HepG2 (cell line): ENCODE data around the gene ACOXL. TPM values are rescaled to one million over a fixed set of nuclear protein-coding genes. Genes with fewer than 3 reads are reported as not detected.

ENCODE experiments used
- ATAC-seq: fragments of 200-7000 bp; cut with Tn5 transposase; 3 replicates; pipeline ENCODE4 v1.9.1; 2020; ENCODE audit warnings: mild to moderate bottlenecking, moderate library complexity
- BruUV-seq: library from RNA; stranded (reverse); fragments of 400-500 nt; replicated peaks from 2 replicates; lab custom pipeline; 2021; lab: Mats Ljungman, UMichigan
- CTCF ChIA-PET: fragments of 300-600 bp; formaldehyde crosslinking; extraction: SDS; loops from one replicate; lab custom pipeline; 2021; ENCODE audit warnings: low total read pairs, inconsistent platforms, low intra/inter-chr PET ratio; lab: Yijun Ruan, JAX
- POLR2A ChIA-PET: fragments of 350-600 bp; sonication (Branson Sonifier 250); formaldehyde crosslinking; loops from one replicate; lab custom pipeline; 2020; ENCODE audit warnings: antibody characterized with exemption, inconsistent platforms; lab: Yijun Ruan, JAX
- DNase-seq: peaks from one replicate; pipeline ENCODE4 v3.0.0-alpha.2; 2015; ENCODE audit warnings: low spot score
- FAIRE-seq: peaks from 3 replicates; lab custom pipeline; 2011; peaks lifted over from hg19 to GRCh38; lab: Jason Lieb, UNC
- H2AFZ ChIP-seq: one replicate; pipeline ENCODE4 v1.6.1; 2011; ENCODE audit warnings: low read length, inconsistent platforms
- H3K27ac ChIP-seq: fragments of 300-600 bp; 3 replicates; pipeline ENCODE4 v1.8.0; 2011; ENCODE audit warnings: mixed run types, mild to moderate bottlenecking, mixed read lengths, low read length, inconsistent platforms; ENCODE audit not compliant: insufficient read depth; ENCODE audit errors: extremely low read length
- H3K27me3 ChIP-seq, 2 experiments: fragments of 200-600 bp in 1 of 2; 2 replicates in 1 of 2; 3 replicates in 1 of 2; pipeline versions ENCODE4 v1.6.0 to v1.8.0; 2011; ENCODE audit warnings: low read length in 2 of 2, mild to moderate bottlenecking in 2 of 2, moderate library complexity in 2 of 2, inconsistent platforms in 1 of 2; ENCODE audit not compliant: insufficient read depth in 2 of 2, control insufficient read depth in 1 of 2
- H3K36me3 ChIP-seq, 2 experiments: fragments of 200-600 bp in 1 of 2; replicated peaks in 1 of 2; 2 replicates in 1 of 2; 3 replicates in 1 of 2; pipeline versions ENCODE4 v1.5.1 to v1.8.0; 2011; ENCODE audit warnings: low read length in 2 of 2, inconsistent platforms in 1 of 2; ENCODE audit not compliant: insufficient read depth in 2 of 2, control insufficient read depth in 1 of 2
- H3K4me1 ChIP-seq: 2 replicates; pipeline ENCODE4 v1.5.1; 2012; ENCODE audit warnings: low read length, inconsistent platforms; ENCODE audit not compliant: insufficient read depth
- H3K4me2 ChIP-seq: 2 replicates; pipeline ENCODE4 v1.6.0; 2011; ENCODE audit warnings: low read depth, low read length, inconsistent platforms
- H3K4me3 ChIP-seq, 3 experiments: fragments of 200-600 bp in 1 of 3; sonication (generic), shearing (Covaris generic) in 1 of 3; replicated peaks in 1 of 3; 2 replicates each; pipeline ENCODE4 v1.5.1; 2011 to 2016; ENCODE audit warnings: low read length in 3 of 3, inconsistent platforms in 2 of 3, low read depth in 2 of 3, mild to moderate bottlenecking in 2 of 3, control low read depth in 1 of 3, mixed read lengths in 1 of 3; ENCODE audit not compliant: insufficient read depth in 1 of 3
- H3K79me2 ChIP-seq: one replicate; pipeline ENCODE4 v1.6.1; 2011; ENCODE audit warnings: low read length, inconsistent platforms; ENCODE audit not compliant: insufficient read depth
- H3K9ac ChIP-seq: 2 replicates; pipeline ENCODE4 v1.6.0; 2011; ENCODE audit warnings: mild to moderate bottlenecking, low read depth, low read length, inconsistent platforms; ENCODE audit not compliant: insufficient read depth
- H3K9me3 ChIP-seq: 2 replicates; pipeline ENCODE4 v1.5.1; 2012; ENCODE audit warnings: mild to moderate bottlenecking, low read length
- H4K20me1 ChIP-seq: 2 replicates; pipeline ENCODE4 v1.6.0; 2011; ENCODE audit warnings: inconsistent platforms, mild to moderate bottlenecking, low read length, moderate library complexity; ENCODE audit not compliant: insufficient read depth
- ADNP ChIP-seq: sonication (generic); formaldehyde crosslinking; IDR thresholded peaks from 2 replicates; pipeline ENCODE4 v1.4.0; 2020; ENCODE audit warnings: missing genetic modification reagents
- MED13 ChIP-seq: sonication (generic); formaldehyde crosslinking; IDR thresholded peaks from 2 replicates; pipeline ENCODE4 v1.5.0; 2020; ENCODE audit warnings: missing genetic modification reagents
- NFYC ChIP-seq: IDR thresholded peaks from 2 replicates; pipeline ENCODE4 v1.6.1; 2016; ENCODE audit warnings: missing genetic modification reagents, missing compliant biosample characterization
- PHF8 ChIP-seq: sonication (generic); formaldehyde crosslinking; IDR thresholded peaks from 2 replicates; pipeline ENCODE4 v1.5.0; 2020; ENCODE audit warnings: missing genetic modification reagents
- POLR2AphosphoS5 ChIP-seq: IDR thresholded peaks from 2 replicates; pipeline ENCODE4 v1.6.1; 2012; ENCODE audit warnings: low read depth, low read length
- PPARG ChIP-seq: conservative IDR thresholded peaks from 2 replicates; pipeline ENCODE4 v1.6.1; 2016; ENCODE audit warnings: missing biosample characterization, missing genetic modification reagents
- ZMYM3 ChIP-seq: sonication (generic); formaldehyde crosslinking; IDR thresholded peaks from 2 replicates; pipeline ENCODE4 v1.5.1; 2020; ENCODE audit warnings: mild to moderate bottlenecking, missing genetic modification reagents
- ZNF737 ChIP-seq: sonication (generic); formaldehyde crosslinking; IDR thresholded peaks from 2 replicates; pipeline ENCODE4 v1.5.0; 2020; ENCODE audit warnings: missing genetic modification reagents, mild to moderate bottlenecking, borderline replicate concordance
- WGBS: methylation state at CpG from one replicate; pipeline ENCODE4 v1.1.6; 2017; ENCODE audit warnings: low lambda C conversion rate; 5-methylcytosine and 5-hydroxymethylcytosine counted together
- in situ Hi-C: cut with HindIII; loops from 2 replicates; pipeline ENCODE4 v1.10.0; 2017; ENCODE audit warnings: low pct_unique_long_range_greater_than_20kb; ENCODE audit not compliant: extremely low pct_ligation_motif_present
- intact Hi-C: fragments of 100-400 bp; cut with micrococcal nuclease; formaldehyde crosslinking; loops from one replicate; pipeline ENCODE4 v1.10.0; 2022; ENCODE audit not compliant: unreplicated experiment
- polyA plus RNA-seq, 8 experiments: library from polyadenylated mRNA; depleted of rRNA in 3 of 8; stranded (reverse) in 7 of 8; unstranded in 1 of 8; fragments of >200 nt; fragmentation: Illumina TruSeq in 4 of 8; extraction: Trizol in 4 of 8; gene quantifications; 2 replicates each; pipeline versions ENCODE4 v1.2.1 to v1.2.3, GENCODE V29; 2011 to 2016; ENCODE audit warnings: low read depth in 4 of 8, missing spikeins in 1 of 8, mixed read lengths in 1 of 8; ENCODE audit not compliant: insufficient read depth in 1 of 8
- total RNA-seq, 5 experiments: library from RNA; depleted of rRNA; stranded (reverse); fragments of >200 nt; fragmentation: Illumina TruSeq; extraction: Trizol; gene quantifications; 2 replicates each; pipeline ENCODE4 v1.2.3, GENCODE V29; 2016; ENCODE audit warnings: low read depth in 1 of 5
- TF ChIP-seq, protein P1 (sequence below): sonication (generic); formaldehyde crosslinking; IDR thresholded peaks from 2 replicates; pipeline ENCODE4 v1.4.0; 2020; ENCODE audit warnings: mild to moderate bottlenecking, missing genetic modification reagents
- TF ChIP-seq, protein P2 (sequence below): sonication (generic); formaldehyde crosslinking; conservative IDR thresholded peaks from 2 replicates; pipeline ENCODE4 v1.8.0; 2022; ENCODE audit warnings: missing genetic modification reagents

Gene ACOXL
- total and polyA plus RNA-seq, 2 of the 13 experiments (the other 11 are each of a cell fraction or from before 2014, with no cell fraction given): not detected

DNA sequence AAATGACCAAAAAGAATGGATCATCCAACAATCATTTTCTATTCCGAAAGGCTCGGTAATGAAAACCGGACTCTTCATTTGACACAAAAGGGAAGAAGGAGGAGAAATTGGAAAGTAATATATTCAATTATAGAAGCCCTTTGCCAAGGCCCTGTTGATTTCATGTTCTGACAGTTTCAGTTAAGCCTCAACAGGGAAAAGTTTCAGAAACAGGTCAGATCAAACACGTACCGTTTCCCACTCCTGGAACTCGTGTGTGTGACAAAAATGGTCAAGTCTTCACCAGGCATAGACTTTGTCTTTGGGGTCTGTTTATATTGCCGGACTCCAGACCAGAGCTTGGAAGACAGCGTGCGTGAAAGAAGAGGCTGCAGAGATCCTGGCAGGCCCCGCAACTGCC lies 287.0 kb downstream of the ACOXL start:
- no peak for DNase-seq
- no peak overlapping the region for H3K4me3 ChIP-seq
- H4K20me1 ChIP-seq: no peaks in the 10 kb centered on the region
- no peaks in the 10 kb centered on the region for H3K9me3 ChIP-seq
- POLR2A ChIA-PET: no interaction called here
- H3K4me2 ChIP-seq: no peak overlapping the region
- BruUV-seq: no TSS peak
- 71% methylated on average over 10 of the region's 10 CpGs for WGBS
- H3K27ac ChIP-seq: no peak overlapping the region
- no peak for ATAC-seq
- no peaks in the 10 kb centered on the region for H3K36me3 ChIP-seq
- no peak for FAIRE-seq
- TF ChIP-seq NFYC (CRISPR knock-in tag) (no peak), ADNP (CRISPR knock-in tag) (no peak), ZNF737 (CRISPR knock-in tag) (no peak), POLR2AphosphoS5 (no peak), MED13 (no peak), PHF8 (CRISPR knock-in tag) (no peak), PPARG (CRISPR knock-in tag) (no peak), ZMYM3 (CRISPR knock-in tag) (no peak)
- TF ChIP-seq, protein P1, sequence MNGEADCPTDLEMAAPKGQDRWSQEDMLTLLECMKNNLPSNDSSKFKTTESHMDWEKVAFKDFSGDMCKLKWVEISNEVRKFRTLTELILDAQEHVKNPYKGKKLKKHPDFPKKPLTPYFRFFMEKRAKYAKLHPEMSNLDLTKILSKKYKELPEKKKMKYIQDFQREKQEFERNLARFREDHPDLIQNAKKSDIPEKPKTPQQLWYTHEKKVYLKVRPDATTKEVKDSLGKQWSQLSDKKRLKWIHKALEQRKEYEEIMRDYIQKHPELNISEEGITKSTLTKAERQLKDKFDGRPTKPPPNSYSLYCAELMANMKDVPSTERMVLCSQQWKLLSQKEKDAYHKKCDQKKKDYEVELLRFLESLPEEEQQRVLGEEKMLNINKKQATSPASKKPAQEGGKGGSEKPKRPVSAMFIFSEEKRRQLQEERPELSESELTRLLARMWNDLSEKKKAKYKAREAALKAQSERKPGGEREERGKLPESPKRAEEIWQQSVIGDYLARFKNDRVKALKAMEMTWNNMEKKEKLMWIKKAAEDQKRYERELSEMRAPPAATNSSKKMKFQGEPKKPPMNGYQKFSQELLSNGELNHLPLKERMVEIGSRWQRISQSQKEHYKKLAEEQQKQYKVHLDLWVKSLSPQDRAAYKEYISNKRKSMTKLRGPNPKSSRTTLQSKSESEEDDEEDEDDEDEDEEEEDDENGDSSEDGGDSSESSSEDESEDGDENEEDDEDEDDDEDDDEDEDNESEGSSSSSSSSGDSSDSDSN: no peak
- TF ChIP-seq, protein P2, sequence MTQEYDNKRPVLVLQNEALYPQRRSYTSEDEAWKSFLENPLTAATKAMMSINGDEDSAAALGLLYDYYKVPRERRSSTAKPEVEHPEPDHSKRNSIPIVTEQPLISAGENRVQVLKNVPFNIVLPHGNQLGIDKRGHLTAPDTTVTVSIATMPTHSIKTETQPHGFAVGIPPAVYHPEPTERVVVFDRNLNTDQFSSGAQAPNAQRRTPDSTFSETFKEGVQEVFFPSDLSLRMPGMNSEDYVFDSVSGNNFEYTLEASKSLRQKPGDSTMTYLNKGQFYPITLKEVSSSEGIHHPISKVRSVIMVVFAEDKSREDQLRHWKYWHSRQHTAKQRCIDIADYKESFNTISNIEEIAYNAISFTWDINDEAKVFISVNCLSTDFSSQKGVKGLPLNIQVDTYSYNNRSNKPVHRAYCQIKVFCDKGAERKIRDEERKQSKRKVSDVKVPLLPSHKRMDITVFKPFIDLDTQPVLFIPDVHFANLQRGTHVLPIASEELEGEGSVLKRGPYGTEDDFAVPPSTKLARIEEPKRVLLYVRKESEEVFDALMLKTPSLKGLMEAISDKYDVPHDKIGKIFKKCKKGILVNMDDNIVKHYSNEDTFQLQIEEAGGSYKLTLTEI: no peak
- H3K27me3 ChIP-seq: peaks cover 3 to 28% of the 10 kb centered on the region in 2 experiments; a peak in 3 of 5 replicates
- H3K9ac ChIP-seq: no peak overlapping the region
- in situ Hi-C loops (no loop called here), intact Hi-C loops (no loop called here)
- no peak overlapping the region for H2AFZ ChIP-seq
- H3K79me2 ChIP-seq: no peaks in the 10 kb centered on the region
- CTCF ChIA-PET: no interaction called here
- peaks cover 6% of the 10 kb centered on the region for H3K4me1 ChIP-seq
